ENCODE data around the gene NKRF.
A peak's percentile ranks its signal among the peaks of the same experiment; 100 is the strongest.

The NKRF gene

GRCh38 chrX:119574394-119575266 lies 31.6 kb downstream of the NKRF start, which contains the start of gene UBE2A:
Gene UBE2A, plus strand, starts transcription at chrX:119574563. Its CDS starts 149 bp downstream, at chrX:119574712.
- H4K20me1 ChIP-seq (ENCODE audit: control insufficient read depth, insufficient read depth, low read depth, low read length): no peaks in the 10 kb centered on the region
- no peaks in the 10 kb centered on the region for H3K9me2 ChIP-seq (replicated peaks; ENCODE audit: control insufficient read depth, low read length)
- H3K4me3 ChIP-seq (ENCODE audit: low read length): peak within 1 kb of the TSS; percentile 73
- peaks cover 23% of the 10 kb centered on the region for H3K79me2 ChIP-seq (ENCODE audit: control insufficient read depth, low read length)
- peak within 1 kb of the TSS; percentile 67 for H3K27ac ChIP-seq (ENCODE audit: low read depth, low read length)
- no peaks in the 10 kb centered on the region for H3K9me3 ChIP-seq (ENCODE audit: control insufficient read depth, insufficient read depth, low read length)
- peaks cover 39% of the 10 kb centered on the region for H3K4me1 ChIP-seq (ENCODE audit: control insufficient read depth, low read length)
- peak within 1 kb of the TSS; percentile 70 for H3K4me2 ChIP-seq (ENCODE audit: low read length)
- no peaks in the 10 kb centered on the region for H3K27me3 ChIP-seq (ENCODE audit: control insufficient read depth, low read length)
- peaks cover 19% of the 10 kb centered on the region for H3K36me3 ChIP-seq (ENCODE audit: control insufficient read depth, low read length)
- H3F3A ChIP-seq (ENCODE audit: control insufficient read depth, insufficient read depth): 0 out of 2 replicates have a peak, but pooled peaks cover 3% of the 10 kb centered on the region
- TF ChIP-seq, protein P1, sequence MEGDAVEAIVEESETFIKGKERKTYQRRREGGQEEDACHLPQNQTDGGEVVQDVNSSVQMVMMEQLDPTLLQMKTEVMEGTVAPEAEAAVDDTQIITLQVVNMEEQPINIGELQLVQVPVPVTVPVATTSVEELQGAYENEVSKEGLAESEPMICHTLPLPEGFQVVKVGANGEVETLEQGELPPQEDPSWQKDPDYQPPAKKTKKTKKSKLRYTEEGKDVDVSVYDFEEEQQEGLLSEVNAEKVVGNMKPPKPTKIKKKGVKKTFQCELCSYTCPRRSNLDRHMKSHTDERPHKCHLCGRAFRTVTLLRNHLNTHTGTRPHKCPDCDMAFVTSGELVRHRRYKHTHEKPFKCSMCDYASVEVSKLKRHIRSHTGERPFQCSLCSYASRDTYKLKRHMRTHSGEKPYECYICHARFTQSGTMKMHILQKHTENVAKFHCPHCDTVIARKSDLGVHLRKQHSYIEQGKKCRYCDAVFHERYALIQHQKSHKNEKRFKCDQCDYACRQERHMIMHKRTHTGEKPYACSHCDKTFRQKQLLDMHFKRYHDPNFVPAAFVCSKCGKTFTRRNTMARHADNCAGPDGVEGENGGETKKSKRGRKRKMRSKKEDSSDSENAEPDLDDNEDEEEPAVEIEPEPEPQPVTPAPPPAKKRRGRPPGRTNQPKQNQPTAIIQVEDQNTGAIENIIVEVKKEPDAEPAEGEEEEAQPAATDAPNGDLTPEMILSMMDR (IDR thresholded peaks at IDR 0.05; ENCODE audit: low read depth, low read length, poor library complexity, severe bottlenecking): peak; percentile 29
- TF ChIP-seq EZH2phosphoT487 (IDR thresholded peaks at IDR 0.05; ENCODE audit: borderline replicate concordance, low read length): no peak

GRCh38 chrX:119573840-119574393 lies 32.3 kb downstream of the NKRF start:
- peak overlapping the region; percentile 67 for H3K27ac ChIP-seq (ENCODE audit: low read depth, low read length)
- H3K9me2 ChIP-seq (replicated peaks; ENCODE audit: control insufficient read depth, low read length): no peaks in the 10 kb centered on the region
- peak overlapping the region; percentile 70 for H3K4me2 ChIP-seq (ENCODE audit: low read length)
- H3K4me3 ChIP-seq (ENCODE audit: low read length): peak overlapping the region; percentile 73
- H3K36me3 ChIP-seq (ENCODE audit: control insufficient read depth, low read length): peaks cover 18% of the 10 kb centered on the region
- H3F3A ChIP-seq (ENCODE audit: control insufficient read depth, insufficient read depth): 0 out of 2 replicates have a peak, but pooled peaks cover under 1% of the 10 kb centered on the region
- no peaks in the 10 kb centered on the region for H3K27me3 ChIP-seq (ENCODE audit: control insufficient read depth, low read length)
- H4K20me1 ChIP-seq (ENCODE audit: control insufficient read depth, insufficient read depth, low read depth, low read length): no peaks in the 10 kb centered on the region
- no peaks in the 10 kb centered on the region for H3K9me3 ChIP-seq (ENCODE audit: control insufficient read depth, insufficient read depth, low read length)
- H3K79me2 ChIP-seq (ENCODE audit: control insufficient read depth, low read length): peaks cover 23% of the 10 kb centered on the region
- TF ChIP-seq EZH2phosphoT487 (IDR thresholded peaks at IDR 0.05; ENCODE audit: borderline replicate concordance, low read length): no peak
- TF ChIP-seq, protein P1 (IDR thresholded peaks at IDR 0.05; ENCODE audit: low read depth, low read length, poor library complexity, severe bottlenecking): no peak
- H3K4me1 ChIP-seq (ENCODE audit: control insufficient read depth, low read length): peaks cover 32% of the 10 kb centered on the region

- peak overlapping the region; percentile 70 for H3K4me2 ChIP-seq (ENCODE audit: low read length)
- no peaks in the 10 kb centered on the region for H3K27me3 ChIP-seq (ENCODE audit: control insufficient read depth, low read length)
- no peaks in the 10 kb centered on the region for H4K20me1 ChIP-seq (ENCODE audit: control insufficient read depth, insufficient read depth, low read depth, low read length)
- H3K36me3 ChIP-seq (ENCODE audit: control insufficient read depth, low read length): peaks cover 18% of the 10 kb centered on the region
- no peaks in the 10 kb centered on the region for H3F3A ChIP-seq (ENCODE audit: control insufficient read depth, insufficient read depth)
- TF ChIP-seq EZH2phosphoT487 (IDR thresholded peaks at IDR 0.05; ENCODE audit: borderline replicate concordance, low read length): no peak
- TF ChIP-seq, protein P1 (IDR thresholded peaks at IDR 0.05; ENCODE audit: low read depth, low read length, poor library complexity, severe bottlenecking): no peak
- peaks cover 23% of the 10 kb centered on the region for H3K79me2 ChIP-seq (ENCODE audit: control insufficient read depth, low read length)
- H3K27ac ChIP-seq (ENCODE audit: low read depth, low read length): 0 out of 2 replicates have a peak overlapping the region, but pooled peaks have one; percentile 67
- H3K4me1 ChIP-seq (ENCODE audit: control insufficient read depth, low read length): peaks cover 26% of the 10 kb centered on the region
- peak overlapping the region; percentile 73 for H3K4me3 ChIP-seq (ENCODE audit: low read length)
- no peaks in the 10 kb centered on the region for H3K9me2 ChIP-seq (replicated peaks; ENCODE audit: control insufficient read depth, low read length)
- no peaks in the 10 kb centered on the region for H3K9me3 ChIP-seq (ENCODE audit: control insufficient read depth, insufficient read depth, low read length)
These were observed 33.0 kb downstream of the NKRF start for GRCh38 chrX:119573222-119573621.

Measured in DOHH2 (cell line).